T-helper 2 cell treated with Interferon-gamma antibody and Interleukin-4, amounts not matched to agents 5 μg/mL and 100 μg/mL, for 36 hours (primary cell): ENCODE results near the gene FABP3.
A peak's percentile ranks its signal among the peaks of the same experiment; 100 is the strongest.

ENCODE experiments used
- DNase-seq: peaks from one replicate; pipeline ENCODE4 v3.0.0; 2021; ENCODE audit warnings: low spot score
- H3K27ac Mint-ChIP-seq: one replicate; pipeline ENCODE4 v1.8.0; 2021; ENCODE audit warnings: mild to moderate bottlenecking, mixed read lengths
- H3K27me3 Mint-ChIP-seq: one replicate; pipeline ENCODE4 v1.8.0; 2021; ENCODE audit warnings: low read depth, mixed read lengths
- H3K36me3 Mint-ChIP-seq: one replicate; pipeline ENCODE4 v1.8.0; 2021; ENCODE audit warnings: low read depth, mixed read lengths
- H3K4me1 Mint-ChIP-seq: one replicate; pipeline ENCODE4 v1.8.0; 2021; ENCODE audit warnings: low read depth, mixed read lengths
- H3K4me3 Mint-ChIP-seq: one replicate; pipeline ENCODE4 v1.8.0; 2022; ENCODE audit warnings: mild to moderate bottlenecking, moderate library complexity, mixed read lengths
- H3K9me3 Mint-ChIP-seq: one replicate; pipeline ENCODE4 v1.8.0; 2021; ENCODE audit warnings: mixed read lengths

Gene FABP3

GRCh38 chr1:31373056-31373896 is at the start of gene FABP3:
FABP3 (minus strand) TSS chr1:31373076; CDS start chr1:31373014, 62 bp downstream.
- no peak within 1 kb of the TSS for H3K27ac Mint-ChIP-seq
- H3K4me1 Mint-ChIP-seq = peaks cover 14% of the 10 kb centered on the region
- DNase-seq = no peak

GRCh38 chr1:31421371-31422040 is 48.6 kb upstream of the FABP3 start:
- Mint-ChIP-seq H3K4me3 (no peak overlapping the region), H3K36me3 (no peaks in the 10 kb centered on the region), H3K9me3 (no peaks in the 10 kb centered on the region), H3K27ac (no peak overlapping the region), H3K27me3 (peaks cover 26% of the 10 kb centered on the region), H3K4me1 (peaks cover 3% of the 10 kb centered on the region)
- no peak for DNase-seq

More at GRCh38 chr1:31373056-31373896, at the start of gene FABP3:
- peaks cover 13% of the 10 kb centered on the region for H3K27me3 Mint-ChIP-seq
- no peaks in the 10 kb centered on the region for H3K36me3 Mint-ChIP-seq
- no peaks in the 10 kb centered on the region for H3K9me3 Mint-ChIP-seq
- H3K4me3 Mint-ChIP-seq = peak within 1 kb of the TSS; percentile 79

DNA sequence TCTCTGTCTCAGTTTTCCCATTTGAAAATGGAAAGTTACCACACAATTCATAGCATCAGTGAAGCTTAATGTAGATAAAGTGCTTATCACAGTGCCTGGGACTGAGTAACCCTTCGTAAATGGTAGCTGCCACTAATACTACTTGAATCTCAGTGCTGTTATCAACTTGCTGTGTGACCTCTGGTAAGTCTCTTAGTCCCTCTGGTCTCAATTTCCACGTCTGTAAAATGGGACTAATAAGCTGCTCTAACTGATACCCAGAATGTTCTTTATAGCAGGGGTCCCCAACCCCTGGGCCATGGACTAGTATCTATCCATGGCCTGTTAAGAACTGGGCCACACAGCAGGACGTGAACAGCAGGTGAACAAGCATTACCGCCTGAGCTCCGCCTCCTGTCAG is 47.8 kb upstream of the FABP3 start:
- no peak for DNase-seq
- H3K36me3 Mint-ChIP-seq = no peaks in the 10 kb centered on the region
- no peaks in the 10 kb centered on the region for H3K9me3 Mint-ChIP-seq
- H3K27ac Mint-ChIP-seq = no peak overlapping the region
- no peak overlapping the region for H3K4me3 Mint-ChIP-seq
- H3K4me1 Mint-ChIP-seq = peaks cover 3% of the 10 kb centered on the region
- H3K27me3 Mint-ChIP-seq = peaks cover 33% of the 10 kb centered on the region

- H3K27me3 Mint-ChIP-seq = peaks cover 46% of the 10 kb centered on the region
- no peaks in the 10 kb centered on the region for H3K9me3 Mint-ChIP-seq
- H3K4me1 Mint-ChIP-seq = peaks cover 4% of the 10 kb centered on the region
- H3K4me3 Mint-ChIP-seq = no peak overlapping the region
- H3K36me3 Mint-ChIP-seq = no peaks in the 10 kb centered on the region
- DNase-seq = no peak
- H3K27ac Mint-ChIP-seq = no peak overlapping the region
Observed at GRCh38 chr1:31418626-31419323, 45.9 kb upstream of the FABP3 start.

GRCh38 chr1:31417148-31417547 is 44.3 kb upstream of the FABP3 start:
- no peaks in the 10 kb centered on the region for H3K36me3 Mint-ChIP-seq
- no peak overlapping the region for H3K4me3 Mint-ChIP-seq
- H3K9me3 Mint-ChIP-seq = no peaks in the 10 kb centered on the region
- peaks cover 3% of the 10 kb centered on the region for H3K4me1 Mint-ChIP-seq
- H3K27me3 Mint-ChIP-seq = peaks cover 44% of the 10 kb centered on the region
- H3K27ac Mint-ChIP-seq = no peak overlapping the region
- no peak for DNase-seq

DNA sequence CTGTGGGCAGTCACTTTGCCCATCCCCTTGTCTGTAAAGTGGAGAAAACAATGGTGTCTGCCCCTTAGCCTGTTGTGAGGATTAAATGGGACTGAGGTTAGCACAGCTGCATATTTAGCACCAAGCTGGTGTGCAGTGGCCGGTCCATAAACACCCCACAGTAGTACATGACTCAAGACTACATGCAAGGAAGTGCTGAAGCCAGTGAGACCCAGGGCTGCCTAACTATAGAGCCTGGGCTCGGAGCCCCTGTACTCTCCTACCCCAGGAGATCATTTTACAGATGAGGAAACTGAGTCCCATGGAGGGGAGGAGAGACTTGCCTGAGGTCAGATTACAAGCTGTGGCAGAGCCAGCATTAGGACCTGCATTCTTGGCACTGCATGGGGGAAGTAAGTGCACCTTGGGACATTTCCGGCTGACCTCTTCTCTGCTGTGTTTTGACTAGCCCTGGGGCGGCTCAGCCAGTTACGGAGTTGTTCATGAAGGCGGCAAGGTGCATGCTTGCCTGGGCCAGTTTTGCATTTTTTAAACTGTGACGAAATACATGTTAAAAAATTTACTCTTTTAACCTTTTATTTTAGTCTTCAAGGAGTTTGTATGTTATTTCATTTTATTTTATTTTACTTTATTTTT is 43.3 kb upstream of the FABP3 start:
- Mint-ChIP-seq H3K9me3 (no peaks in the 10 kb centered on the region), H3K4me1 (peaks cover 3% of the 10 kb centered on the region), H3K27me3 (peaks cover 53% of the 10 kb centered on the region), H3K4me3 (no peak overlapping the region), H3K27ac (no peak overlapping the region), H3K36me3 (no peaks in the 10 kb centered on the region)
- no peak for DNase-seq

GRCh38 chr1:31415658-31416057 is 42.8 kb upstream of the FABP3 start:
- Mint-ChIP-seq H3K4me3 (no peak overlapping the region), H3K27ac (no peak overlapping the region), H3K36me3 (no peaks in the 10 kb centered on the region), H3K9me3 (no peaks in the 10 kb centered on the region), H3K4me1 (peaks cover 3% of the 10 kb centered on the region), H3K27me3 (peaks cover 59% of the 10 kb centered on the region)
- no peak for DNase-seq

DNA sequence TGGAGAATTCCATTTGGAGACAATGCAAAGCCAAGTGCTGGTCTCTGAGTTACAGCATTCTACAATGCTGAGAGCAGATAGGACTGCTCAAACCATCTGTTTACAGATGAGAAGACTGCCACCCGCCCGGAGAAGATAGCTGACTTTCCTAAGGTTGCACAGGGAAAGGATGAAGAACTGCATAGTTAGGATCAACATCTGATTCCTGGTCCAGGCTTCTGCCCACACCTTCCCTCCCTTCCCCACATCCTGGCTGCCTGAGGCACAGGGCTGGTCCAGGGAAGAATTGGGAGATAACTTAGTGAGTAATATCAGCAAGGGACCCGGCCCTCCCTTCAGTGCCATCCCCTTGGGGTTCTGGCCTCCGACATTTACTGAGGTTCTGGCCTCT is 42.1 kb upstream of the FABP3 start:
- Mint-ChIP-seq H3K4me1 (peaks cover 3% of the 10 kb centered on the region), H3K4me3 (no peak overlapping the region), H3K27me3 (peaks cover 61% of the 10 kb centered on the region), H3K36me3 (no peaks in the 10 kb centered on the region), H3K27ac (no peak overlapping the region), H3K9me3 (no peaks in the 10 kb centered on the region)
- DNase-seq = no peak

GRCh38 chr1:31413405-31414001 is 40.6 kb upstream of the FABP3 start:
- peak overlapping the region; percentile 90 for H3K4me3 Mint-ChIP-seq
- DNase-seq = no peak
- H3K9me3 Mint-ChIP-seq = no peaks in the 10 kb centered on the region
- no peaks in the 10 kb centered on the region for H3K36me3 Mint-ChIP-seq
- H3K27ac Mint-ChIP-seq = no peak overlapping the region
- H3K27me3 Mint-ChIP-seq = peaks cover 61% of the 10 kb centered on the region
- peaks cover 3% of the 10 kb centered on the region for H3K4me1 Mint-ChIP-seq

GRCh38 chr1:31412732-31413404 is 40.0 kb upstream of the FABP3 start, which contains the start of gene SERINC2:
SERINC2 (plus strand) TSS chr1:31413213; CDS start chr1:31413266, 53 bp downstream.
- H3K27ac Mint-ChIP-seq = no peak within 1 kb of the TSS
- no peaks in the 10 kb centered on the region for H3K36me3 Mint-ChIP-seq
- H3K4me3 Mint-ChIP-seq = peak within 1 kb of the TSS; percentile 90
- H3K27me3 Mint-ChIP-seq = peaks cover 61% of the 10 kb centered on the region
- no peak for DNase-seq
- H3K9me3 Mint-ChIP-seq = no peaks in the 10 kb centered on the region
- H3K4me1 Mint-ChIP-seq = peaks cover 3% of the 10 kb centered on the region

GRCh38 chr1:31412205-31412604 is 39.3 kb upstream of the FABP3 start:
- peak overlapping the region; percentile 50 for H3K4me3 Mint-ChIP-seq
- H3K27ac Mint-ChIP-seq = no peak overlapping the region
- DNase-seq = no peak
- H3K27me3 Mint-ChIP-seq = peaks cover 57% of the 10 kb centered on the region
- peaks cover 3% of the 10 kb centered on the region for H3K4me1 Mint-ChIP-seq
- H3K9me3 Mint-ChIP-seq = no peaks in the 10 kb centered on the region
- H3K36me3 Mint-ChIP-seq = no peaks in the 10 kb centered on the region

DNA sequence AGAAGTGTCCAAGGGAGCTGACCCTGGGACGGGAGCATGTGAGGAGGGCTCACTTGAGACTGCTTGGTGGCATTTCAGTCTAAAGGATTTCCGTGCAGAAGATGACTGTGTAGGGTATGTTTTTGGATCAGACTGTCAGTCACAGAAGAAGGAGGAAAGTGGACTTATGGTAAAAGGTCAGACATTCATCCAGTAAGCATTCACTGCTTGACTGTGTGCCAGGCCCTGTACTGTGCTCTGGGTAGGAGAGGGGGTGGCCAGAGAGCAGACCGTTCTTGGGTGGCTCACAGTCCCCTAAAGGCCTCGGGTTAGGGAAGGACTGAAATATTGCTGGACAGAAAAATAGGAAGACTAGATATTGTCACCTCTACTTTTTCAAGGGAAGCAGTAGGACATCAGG is 38.0 kb upstream of the FABP3 start:
- H3K27me3 Mint-ChIP-seq = peaks cover 46% of the 10 kb centered on the region

More for the DNA sequence above, 38.0 kb upstream of the FABP3 start:
- no peaks in the 10 kb centered on the region for H3K36me3 Mint-ChIP-seq
- H3K4me3 Mint-ChIP-seq = no peak overlapping the region
- peaks cover 3% of the 10 kb centered on the region for H3K4me1 Mint-ChIP-seq
- no peak for DNase-seq
- no peak overlapping the region for H3K27ac Mint-ChIP-seq
- H3K9me3 Mint-ChIP-seq = no peaks in the 10 kb centered on the region
